GM12865 (cell line): Measurements from ENCODE around the gene ZNF512B.
"Not testable (repeated sequence)": the region's sequence is repeated elsewhere in the genome, so short reads cannot be mapped to it uniquely, and the experiment has no call there.

Experiments used
- DNase-seq: peaks from one replicate; pipeline ENCODE4 v3.0.0; 2010; ENCODE audit warnings: low read depth
- H3K4me3 ChIP-seq: 2 replicates; pipeline ENCODE4 v1.5.1; 2011; ENCODE audit warnings: mild to moderate bottlenecking, low read depth, low read length, control low read depth
- CTCF ChIP-seq: IDR thresholded peaks from 2 replicates; pipeline ENCODE4 v1.5.1; 2011; ENCODE audit warnings: low read length, control low read depth, low read depth, inconsistent platforms; ENCODE audit not compliant: insufficient read depth; ENCODE audit errors: missing control alignments

The ZNF512B gene

DNA sequence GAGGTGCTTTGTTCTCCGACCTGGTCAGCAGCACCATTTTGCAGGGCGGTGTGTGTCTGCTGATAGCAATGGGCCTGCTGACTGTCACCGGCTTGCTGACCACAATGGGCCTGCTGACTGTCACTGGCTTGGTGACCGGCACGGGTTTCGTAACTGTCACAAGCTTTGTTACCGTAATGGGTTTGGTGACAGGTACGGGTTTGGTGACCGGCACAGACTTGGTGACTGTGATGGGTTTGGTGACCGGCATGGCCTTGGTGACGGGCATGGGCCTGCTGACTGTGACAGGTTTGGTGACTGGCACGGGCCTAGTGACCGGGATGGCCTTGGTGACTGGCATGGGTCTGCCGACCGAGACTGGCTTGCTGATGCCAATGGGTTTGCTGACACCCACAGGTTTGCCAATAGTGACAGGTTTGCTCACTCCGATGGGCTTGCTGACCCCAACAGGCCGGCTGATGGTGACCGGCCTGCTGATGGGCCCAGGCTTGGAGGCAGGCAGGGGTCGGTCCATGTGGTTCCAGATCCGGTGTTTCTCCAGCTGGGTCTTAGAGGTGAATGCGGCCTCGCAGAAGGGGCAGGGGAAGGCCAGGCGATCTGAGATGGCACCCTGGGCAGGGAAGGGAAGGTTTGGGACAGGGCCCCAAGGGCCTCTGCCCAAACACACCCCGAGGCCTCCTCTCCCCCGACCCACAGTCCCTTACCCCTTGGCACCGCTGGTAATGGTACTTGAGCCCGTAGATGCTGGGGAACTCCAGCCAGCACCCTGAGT, 3.4 kb downstream of the ZNF512B start:
- no peak for DNase-seq
- no peak overlapping the region for H3K4me3 ChIP-seq
- no peak for TF ChIP-seq CTCF

- H3K4me3 ChIP-seq = no peak overlapping the region
- DNase-seq = no peak
- no peak for TF ChIP-seq CTCF
These were observed 5.3 kb downstream of the ZNF512B start for GRCh38 chr20:63964412-63964811.

GRCh38 chr20:63963784-63964301, 5.9 kb downstream of the ZNF512B start:
- no peak for TF ChIP-seq CTCF
- DNase-seq = no peak
- no peak overlapping the region for H3K4me3 ChIP-seq

DNA sequence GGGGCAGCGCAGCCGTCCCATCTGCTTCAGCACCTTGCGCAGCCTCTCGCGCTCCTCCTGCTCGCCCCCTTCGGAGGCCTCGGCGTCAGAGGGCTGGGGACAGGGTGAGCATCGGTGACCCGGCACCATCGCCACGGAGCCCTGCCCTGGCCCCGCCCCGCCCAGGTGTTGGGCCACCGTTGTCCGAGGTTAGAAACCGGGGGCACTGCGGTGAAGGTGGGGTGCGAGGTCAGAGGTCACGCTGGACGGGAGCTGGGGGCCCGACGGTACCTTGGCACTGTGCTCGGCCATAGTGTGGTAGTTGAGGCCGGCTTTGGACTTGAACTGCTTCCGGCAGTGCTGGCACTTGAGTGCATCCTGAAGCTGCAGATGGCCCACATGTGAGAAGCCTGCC, 6.4 kb downstream of the ZNF512B start:
- DNase-seq = no peak
- H3K4me3 ChIP-seq = no peak overlapping the region

DNA sequence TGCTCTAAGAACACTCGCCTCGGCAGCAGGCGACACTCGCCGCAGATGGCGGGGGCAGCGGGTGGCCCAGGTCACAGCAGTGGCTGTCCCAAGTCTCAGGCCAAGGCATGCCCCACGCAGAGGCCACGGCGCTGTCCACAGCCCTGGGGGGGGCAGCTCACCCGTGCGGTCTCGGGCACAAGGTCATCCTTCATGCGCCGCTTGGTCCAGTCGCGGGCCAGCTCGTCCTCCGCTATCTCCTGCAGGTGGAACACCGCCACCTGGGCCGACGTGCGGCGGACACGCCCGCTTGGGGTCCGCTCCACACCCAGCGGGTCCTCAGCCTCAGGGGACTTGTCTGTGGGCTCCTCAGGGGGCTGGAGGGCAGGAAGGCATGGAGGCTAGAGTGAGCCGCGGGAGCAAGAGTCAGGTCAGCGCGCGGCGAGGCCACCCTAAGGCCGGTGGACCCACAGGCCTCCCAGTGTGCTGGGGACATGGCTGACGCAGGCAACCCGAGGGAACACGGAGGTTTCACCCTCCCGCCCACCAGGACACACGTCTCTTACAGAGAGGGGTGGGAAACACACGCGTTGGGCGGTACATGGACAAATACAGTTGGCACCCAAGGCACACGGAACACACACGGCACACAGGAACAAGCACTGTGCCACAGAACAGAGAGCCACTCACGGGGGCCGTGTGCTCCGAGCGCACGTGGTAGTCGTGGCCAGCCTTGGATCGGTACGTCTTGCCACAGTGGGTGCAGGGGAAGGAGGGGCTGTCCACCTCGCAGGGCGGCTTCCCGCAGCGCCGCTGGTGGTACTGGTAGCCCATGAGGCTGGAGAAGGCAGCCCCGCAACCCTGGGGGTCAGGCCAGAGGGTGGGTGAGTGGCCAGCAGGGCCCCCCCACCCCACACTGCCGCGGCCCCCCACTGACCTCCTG, 7.0 kb downstream of the ZNF512B start:
- DNase-seq = no peak
- TF ChIP-seq CTCF = no peak
- H3K4me3 ChIP-seq = no peak overlapping the region

More for the DNA sequence above, 6.4 kb downstream of the ZNF512B start:
- TF ChIP-seq CTCF = no peak

- H3K4me3 ChIP-seq = no peak overlapping the region
- TF ChIP-seq CTCF = no peak
- DNase-seq = no peak
These were observed 7.9 kb downstream of the ZNF512B start for GRCh38 chr20:63961664-63962425.

DNA sequence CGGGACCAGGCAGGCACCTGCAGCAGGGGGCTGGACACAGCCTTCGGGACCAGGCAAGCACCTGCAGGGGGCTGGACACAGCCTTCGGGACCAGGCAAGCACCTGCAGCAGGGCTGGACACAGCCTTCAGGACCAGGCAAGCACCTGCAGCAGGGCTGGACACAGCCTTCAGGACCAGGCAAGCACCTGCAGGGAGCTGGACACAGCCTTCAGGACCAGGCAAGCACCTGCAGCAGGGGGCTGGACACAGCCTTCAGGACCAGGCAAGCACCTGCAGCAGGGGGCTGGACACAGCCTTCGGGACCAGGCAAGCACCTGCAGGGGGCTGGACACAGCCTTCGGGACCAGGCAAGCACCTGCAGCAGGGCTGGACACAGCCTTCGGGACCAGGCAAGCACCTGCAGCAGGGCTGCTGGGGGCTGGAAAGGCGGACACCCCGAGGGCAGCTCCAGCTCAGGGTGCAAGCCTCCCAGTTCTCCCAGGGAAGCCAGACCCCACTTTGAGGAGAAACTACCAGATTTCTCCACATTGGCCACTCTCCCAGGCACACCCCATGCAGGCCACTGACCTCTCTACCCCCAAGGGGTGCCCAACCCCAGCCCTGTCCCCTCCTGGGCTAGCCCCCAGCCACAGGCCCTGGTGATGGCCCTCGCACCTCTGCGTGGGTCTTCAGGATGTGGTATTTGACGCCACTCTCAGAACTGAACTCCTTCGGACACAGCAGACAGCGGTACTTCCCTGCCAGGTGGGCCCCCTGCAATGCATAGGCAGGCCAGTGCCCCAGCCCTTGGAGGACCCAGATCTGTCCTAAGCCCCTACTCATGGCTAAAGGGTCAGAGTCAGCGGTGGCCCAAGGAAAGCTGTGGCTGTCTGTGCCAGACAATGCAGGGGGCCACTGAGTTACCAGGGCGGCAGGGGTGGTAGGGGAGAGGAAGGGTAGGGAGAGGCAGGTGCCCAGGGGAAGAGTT, 8.8 kb downstream of the ZNF512B start:
- DNase-seq, H3K4me3 ChIP-seq: not testable (repeated sequence)
